Measurements from ENCODE around the gene ABCF1.

Gene ABCF1

GRCh38 chr6:30548375-30548774 lies 22.9 kb upstream of the ABCF1 start:
- no peak for ATAC-seq
- TF ChIP-seq ISL1 (CRISPR knock-in tag; IDR thresholded peaks at IDR 0.05) = no peak
- TF ChIP-seq POU6F1 (CRISPR knock-in tag; IDR thresholded peaks at IDR 0.05; ENCODE audit: borderline replicate concordance, low read depth) = no peak
- no peak for TF ChIP-seq BACH2 (CRISPR knock-in tag; IDR thresholded peaks at IDR 0.05; ENCODE audit: borderline replicate concordance)
- no peak for TF ChIP-seq TSHZ2 (CRISPR knock-in tag; IDR thresholded peaks at IDR 0.05)
- TF ChIP-seq ZNF8 (CRISPR knock-in tag; IDR thresholded peaks at IDR 0.05) = no peak
- no peak for TF ChIP-seq TOX (CRISPR knock-in tag; IDR thresholded peaks at IDR 0.05; ENCODE audit: borderline replicate concordance)
- no peak for TF ChIP-seq RARB (CRISPR knock-in tag; IDR thresholded peaks at IDR 0.05)
- no peak for TF ChIP-seq ESRRG (CRISPR knock-in tag; IDR thresholded peaks at IDR 0.05)
- no peak for TF ChIP-seq CREB5 (CRISPR knock-in tag; IDR thresholded peaks at IDR 0.05; ENCODE audit: low read depth)
- no peak for TF ChIP-seq ARNTL (CRISPR knock-in tag; IDR thresholded peaks at IDR 0.05; ENCODE audit: borderline replicate concordance, low read depth)
- no peak for TF ChIP-seq PATZ1 (CRISPR knock-in tag; IDR thresholded peaks at IDR 0.05; ENCODE audit: borderline replicate concordance)
- TF ChIP-seq GLIS3 (CRISPR knock-in tag; IDR thresholded peaks at IDR 0.05) = no peak
- TF ChIP-seq CSRNP3 (CRISPR knock-in tag; IDR thresholded peaks at IDR 0.05) = no peak
- TF ChIP-seq ZFP30 (CRISPR knock-in tag; IDR thresholded peaks at IDR 0.05) = no peak
- TF ChIP-seq ZNF565 (CRISPR knock-in tag; conservative IDR thresholded peaks at IDR 0.05; ENCODE audit: low read depth) = no peak

GRCh38 chr6:30554404-30554803 lies 16.8 kb upstream of the ABCF1 start:
- ATAC-seq = no peak
- no peak for TF ChIP-seq OSR1 (CRISPR knock-in tag; IDR thresholded peaks at IDR 0.05)
- TF ChIP-seq GLIS3 (CRISPR knock-in tag; IDR thresholded peaks at IDR 0.05) = no peak
- no peak for TF ChIP-seq CSRNP3 (CRISPR knock-in tag; IDR thresholded peaks at IDR 0.05)
- TF ChIP-seq CREB5 (CRISPR knock-in tag; IDR thresholded peaks at IDR 0.05; ENCODE audit: low read depth) = no peak
- no peak for TF ChIP-seq POU6F1 (CRISPR knock-in tag; IDR thresholded peaks at IDR 0.05; ENCODE audit: borderline replicate concordance, low read depth)
- no peak for TF ChIP-seq ZFP30 (CRISPR knock-in tag; IDR thresholded peaks at IDR 0.05)
- no peak for TF ChIP-seq ZFP3 (CRISPR knock-in tag; IDR thresholded peaks at IDR 0.05)
- TF ChIP-seq CSDC2 (CRISPR knock-in tag; IDR thresholded peaks at IDR 0.05) = no peak
- no peak for TF ChIP-seq RARB (CRISPR knock-in tag; IDR thresholded peaks at IDR 0.05)
- no peak for TF ChIP-seq BACH2 (CRISPR knock-in tag; IDR thresholded peaks at IDR 0.05; ENCODE audit: borderline replicate concordance)
- no peak for TF ChIP-seq ZNF8 (CRISPR knock-in tag; IDR thresholded peaks at IDR 0.05)
- no peak for TF ChIP-seq PPARA (CRISPR knock-in tag; IDR thresholded peaks at IDR 0.05; ENCODE audit: borderline replicate concordance)
- TF ChIP-seq ZNF70 (CRISPR knock-in tag; IDR thresholded peaks at IDR 0.05) = no peak
- TF ChIP-seq ARNTL (CRISPR knock-in tag; IDR thresholded peaks at IDR 0.05; ENCODE audit: borderline replicate concordance, low read depth) = no peak
- TF ChIP-seq TSHZ2 (CRISPR knock-in tag; IDR thresholded peaks at IDR 0.05) = no peak
- no peak for TF ChIP-seq ZC3H10 (CRISPR knock-in tag; IDR thresholded peaks at IDR 0.05)
- TF ChIP-seq ESRRG (CRISPR knock-in tag; IDR thresholded peaks at IDR 0.05) = no peak
- TF ChIP-seq ZNF565 (CRISPR knock-in tag; conservative IDR thresholded peaks at IDR 0.05; ENCODE audit: low read depth) = no peak
- TF ChIP-seq TCF4 (CRISPR knock-in tag; IDR thresholded peaks at IDR 0.05; ENCODE audit: borderline replicate concordance) = no peak
